GM18508 (cell line): ENCODE data around the gene ERBB3.
"Not testable (repeated sequence)": the region's sequence is repeated elsewhere in the genome, so short reads cannot be mapped to it uniquely, and the experiment has no call there.

Source experiments
- ATAC-seq: cut with Tn5 transposase; IDR thresholded peaks from one replicate; pipeline ENCODE4 v1.9.1; 2021; ENCODE audit warnings: moderate number of reproducible peaks; ENCODE audit not compliant: insufficient read depth, unreplicated experiment

ERBB3 gene

GRCh38 chr12:56079723-56080555, at the start of gene ERBB3:
TSS of gene ERBB3 (plus strand) at chr12:56080165. CDS start at chr12:56080301, 136 bp downstream.
- ATAC-seq: no peak

GRCh38 chr12:56031987-56032386, 48.0 kb upstream of the ERBB3 start:
- ATAC-seq: no peak

- ATAC-seq: no peak
These were observed 45.2 kb upstream of the ERBB3 start for GRCh38 chr12:56034586-56035332.

- no peak for ATAC-seq
These were observed 42.8 kb upstream of the ERBB3 start for GRCh38 chr12:56037161-56037560.

GRCh38 chr12:56038022-56038655, 41.8 kb upstream of the ERBB3 start:
- no peak for ATAC-seq

- no peak for ATAC-seq
These were observed 39.8 kb upstream of the ERBB3 start for GRCh38 chr12:56040151-56040550.

- no peak for ATAC-seq
These were observed 38.9 kb upstream of the ERBB3 start for GRCh38 chr12:56040963-56041551.

- peak; percentile 89 for ATAC-seq
These were observed 38.2 kb upstream of the ERBB3 start, which contains the start of gene RPS26 for GRCh38 chr12:56041552-56042429. TSS of gene RPS26 (plus strand) at chr12:56041918. CDS start at chr12:56042167, 249 bp downstream.

- ATAC-seq: not testable (repeated sequence)
These were observed 37.5 kb upstream of the ERBB3 start for GRCh38 chr12:56042430-56042813.

GRCh38 chr12:56042843-56043242, 37.1 kb upstream of the ERBB3 start:
- no peak for ATAC-seq

GRCh38 chr12:56046027-56046780, 33.8 kb upstream of the ERBB3 start:
- ATAC-seq: no peak

GRCh38 chr12:56053407-56053893, 26.5 kb upstream of the ERBB3 start:
- no peak for ATAC-seq

- not testable (repeated sequence) for ATAC-seq
These were observed 20.0 kb upstream of the ERBB3 start for GRCh38 chr12:56059964-56060363.

GRCh38 chr12:56061982-56062381, 18.0 kb upstream of the ERBB3 start:
- ATAC-seq: no peak

GRCh38 chr12:56062996-56063395, 17.0 kb upstream of the ERBB3 start:
- no peak for ATAC-seq

- ATAC-seq: no peak
These were observed 8.3 kb upstream of the ERBB3 start for GRCh38 chr12:56071648-56072047.

GRCh38 chr12:56074396-56074795, 5.6 kb upstream of the ERBB3 start:
- ATAC-seq: no peak

GRCh38 chr12:56077966-56078365, 2.0 kb upstream of the ERBB3 start:
- ATAC-seq: not testable (repeated sequence)

GRCh38 chr12:56078427-56078826, 1.5 kb upstream of the ERBB3 start:
- no peak for ATAC-seq
